Measurements from ENCODE around the gene METTL8. TPM values are rescaled to one million over a fixed set of nuclear protein-coding genes. Genes with fewer than 3 reads are reported as not detected.
"Not testable (repeated sequence)": the region's sequence is repeated elsewhere in the genome, so short reads cannot be mapped to it uniquely, and the experiment has no call there.

METTL8 gene
- total RNA-seq, 1 experiment from 2014 or later = 86.2 TPM

GRCh38 chr2:171404719-171405118, 29.1 kb downstream of the METTL8 start:
- in situ Hi-C loops (cut with HindIII; ENCODE audit: low sequenced_read_pairs) = no loop called here
- DNase-seq (ENCODE audit: low spot score) = no peak

GRCh38 chr2:171404261-171404660, 29.5 kb downstream of the METTL8 start:
- in situ Hi-C loops (cut with HindIII; ENCODE audit: low sequenced_read_pairs) = no loop called here
- DNase-seq (ENCODE audit: low spot score) = no peak

- in situ Hi-C loops (cut with HindIII; ENCODE audit: low sequenced_read_pairs) = no loop called here
- no peak for DNase-seq (ENCODE audit: low spot score)
Observed at GRCh38 chr2:171402906-171403580, 30.7 kb downstream of the METTL8 start.

GRCh38 chr2:171401947-171402346, 31.8 kb downstream of the METTL8 start:
- in situ Hi-C loops (cut with HindIII; ENCODE audit: low sequenced_read_pairs) = no loop called here
- no peak for DNase-seq (ENCODE audit: low spot score)

GRCh38 chr2:171400395-171400794, 33.4 kb downstream of the METTL8 start:
- in situ Hi-C loops (cut with HindIII; ENCODE audit: low sequenced_read_pairs) = no loop called here
- DNase-seq (ENCODE audit: low spot score) = no peak

GRCh38 chr2:171399292-171399691, 34.5 kb downstream of the METTL8 start:
- in situ Hi-C loops (cut with HindIII; ENCODE audit: low sequenced_read_pairs) = no loop called here
- no peak for DNase-seq (ENCODE audit: low spot score)

GRCh38 chr2:171394164-171394740, 39.5 kb downstream of the METTL8 start:
- in situ Hi-C loops (cut with HindIII; ENCODE audit: low sequenced_read_pairs) = no loop called here
- no peak for DNase-seq (ENCODE audit: low spot score)

- in situ Hi-C loops (cut with HindIII; ENCODE audit: low sequenced_read_pairs) = no loop called here
Observed at GRCh38 chr2:171393487-171393886, 40.3 kb downstream of the METTL8 start.

GRCh38 chr2:171391532-171391931, 42.3 kb downstream of the METTL8 start:
- no peak for DNase-seq (ENCODE audit: low spot score)
- in situ Hi-C loops (cut with HindIII; ENCODE audit: low sequenced_read_pairs) = no loop called here

More at GRCh38 chr2:171393487-171393886, 40.3 kb downstream of the METTL8 start:
- no peak for DNase-seq (ENCODE audit: low spot score)

- in situ Hi-C loops (cut with HindIII; ENCODE audit: low sequenced_read_pairs) = no loop called here
- no peak for DNase-seq (ENCODE audit: low spot score)
Observed at GRCh38 chr2:171390941-171391516, 42.8 kb downstream of the METTL8 start.

- DNase-seq (ENCODE audit: low spot score) = no peak
- in situ Hi-C loops (cut with HindIII; ENCODE audit: low sequenced_read_pairs) = no loop called here
Observed at GRCh38 chr2:171389780-171390179, 44.0 kb downstream of the METTL8 start.

- no peak for DNase-seq (ENCODE audit: low spot score)
- in situ Hi-C loops (cut with HindIII; ENCODE audit: low sequenced_read_pairs) = no loop called here
Observed at GRCh38 chr2:171389325-171389724, 44.5 kb downstream of the METTL8 start.

- DNase-seq (ENCODE audit: low spot score) = no peak
- in situ Hi-C loops (cut with HindIII; ENCODE audit: low sequenced_read_pairs) = no loop called here
Observed at GRCh38 chr2:171387052-171387451, 46.7 kb downstream of the METTL8 start.

- in situ Hi-C loops (cut with HindIII; ENCODE audit: low sequenced_read_pairs) = no loop called here
- DNase-seq (ENCODE audit: low spot score) = no peak
Observed at GRCh38 chr2:171386627-171387026, 47.2 kb downstream of the METTL8 start.

- in situ Hi-C loops (cut with HindIII; ENCODE audit: low sequenced_read_pairs) = no loop called here
- no peak for DNase-seq (ENCODE audit: low spot score)
Observed at GRCh38 chr2:171383134-171383533, 50.7 kb downstream of the METTL8 start.

GRCh38 chr2:171382175-171382574, 51.6 kb downstream of the METTL8 start:
- DNase-seq (ENCODE audit: low spot score); in situ Hi-C loops (cut with HindIII; ENCODE audit: low sequenced_read_pairs): not testable (repeated sequence)

GRCh38 chr2:171377852-171378251, 55.9 kb downstream of the METTL8 start:
- DNase-seq (ENCODE audit: low spot score); in situ Hi-C loops (cut with HindIII; ENCODE audit: low sequenced_read_pairs): not testable (repeated sequence)

GRCh38 chr2:171367692-171368091, 66.1 kb downstream of the METTL8 start:
- no peak for DNase-seq (ENCODE audit: low spot score)
- in situ Hi-C loops (cut with HindIII; ENCODE audit: low sequenced_read_pairs) = no loop called here

- no peak for DNase-seq (ENCODE audit: low spot score)
- in situ Hi-C loops (cut with HindIII; ENCODE audit: low sequenced_read_pairs) = no loop called here
Observed at GRCh38 chr2:171365778-171366177, 68.0 kb downstream of the METTL8 start.

GRCh38 chr2:171365232-171365631, 68.6 kb downstream of the METTL8 start:
- no peak for DNase-seq (ENCODE audit: low spot score)
- in situ Hi-C loops (cut with HindIII; ENCODE audit: low sequenced_read_pairs) = no loop called here

- no peak for DNase-seq (ENCODE audit: low spot score)
- in situ Hi-C loops (cut with HindIII; ENCODE audit: low sequenced_read_pairs) = no loop called here
Observed at GRCh38 chr2:171362396-171362795, 71.4 kb downstream of the METTL8 start.
